OCI-LY3 (cell line): ENCODE results near the gene TUBA3C.

Experiments
- H2AFZ ChIP-seq: fragments of 200-600, 300-600 bp; shearing (Covaris generic); 2 replicates; pipeline ENCODE4 v1.6.0; 2014; ENCODE audit warnings: antibody characterized with exemption, low read depth, low read length
- H3K27ac ChIP-seq: fragments of 200-600, 300-600 bp; sonication (generic); 2 replicates; pipeline ENCODE4 v1.5.1; 2014; ENCODE audit warnings: mild to moderate bottlenecking, low read length, moderate library complexity, mixed read lengths
- H3K27me3 ChIP-seq: fragments of 200-600, 300-600 bp; sonication (generic); 2 replicates; pipeline ENCODE4 v1.6.1; 2014; ENCODE audit warnings: low read depth, low read length, mixed read lengths
- H3K36me3 ChIP-seq: fragments of 200-600, 300-600 bp; sonication (generic); replicated peaks from 2 replicates; pipeline ENCODE3; 2014; ENCODE audit warnings: low read depth, low read length, mixed read lengths
- H3K4me1 ChIP-seq: fragments of 300-600, 200-600 bp; sonication (generic); 2 replicates; pipeline ENCODE4 v1.6.1; 2014; ENCODE audit warnings: low read length, mixed read lengths
- H3K4me2 ChIP-seq: fragments of 200-600, 300-600 bp; sonication (generic); 2 replicates; pipeline ENCODE4 v1.6.1; 2014; ENCODE audit warnings: low read length, mixed read lengths
- H3K4me3 ChIP-seq: fragments of 300-600, 200-600 bp; sonication (generic); 2 replicates; pipeline ENCODE4 v1.5.1; 2014; ENCODE audit warnings: antibody characterized with exemption, mild to moderate bottlenecking, low read length, moderate library complexity
- H3K79me2 ChIP-seq: fragments of 300-600, 200-600 bp; shearing (Covaris generic); 2 replicates; pipeline ENCODE4 v1.6.1; 2014; ENCODE audit warnings: mild to moderate bottlenecking, low read length, mixed read lengths
- H3K9ac ChIP-seq: fragments of 300-600, 200-600 bp; shearing (Covaris generic); 2 replicates; pipeline ENCODE4 v1.6.0; 2014; ENCODE audit warnings: mild to moderate bottlenecking, low read length, moderate library complexity
- H3K9me3 ChIP-seq: fragments of 200-600, 300-600 bp; shearing (Covaris generic); 2 replicates; pipeline ENCODE4 v1.6.1; 2014; ENCODE audit warnings: low read length, mixed read lengths; ENCODE audit not compliant: insufficient read depth
- H4K20me1 ChIP-seq: fragments of 200-600, 300-600 bp; sonication (generic); 2 replicates; pipeline ENCODE4 v1.6.1; 2016; ENCODE audit warnings: low read length, mixed read lengths; ENCODE audit not compliant: insufficient read depth
- EZH2phosphoT487 ChIP-seq: fragments of 200-600 bp; shearing (Covaris generic); IDR thresholded peaks from 2 replicates; pipeline ENCODE4 v1.6.1; 2018; ENCODE audit warnings: antibody characterized with exemption, mixed run types, low read depth
- TF ChIP-seq, protein P1 (sequence below): fragments of 200-600, 300-600 bp; sonication (generic); IDR thresholded peaks from 2 replicates; pipeline ENCODE4 v1.5.1; 2014; ENCODE audit warnings: antibody characterized with exemption, low read length, low read depth

The TUBA3C gene

DNA sequence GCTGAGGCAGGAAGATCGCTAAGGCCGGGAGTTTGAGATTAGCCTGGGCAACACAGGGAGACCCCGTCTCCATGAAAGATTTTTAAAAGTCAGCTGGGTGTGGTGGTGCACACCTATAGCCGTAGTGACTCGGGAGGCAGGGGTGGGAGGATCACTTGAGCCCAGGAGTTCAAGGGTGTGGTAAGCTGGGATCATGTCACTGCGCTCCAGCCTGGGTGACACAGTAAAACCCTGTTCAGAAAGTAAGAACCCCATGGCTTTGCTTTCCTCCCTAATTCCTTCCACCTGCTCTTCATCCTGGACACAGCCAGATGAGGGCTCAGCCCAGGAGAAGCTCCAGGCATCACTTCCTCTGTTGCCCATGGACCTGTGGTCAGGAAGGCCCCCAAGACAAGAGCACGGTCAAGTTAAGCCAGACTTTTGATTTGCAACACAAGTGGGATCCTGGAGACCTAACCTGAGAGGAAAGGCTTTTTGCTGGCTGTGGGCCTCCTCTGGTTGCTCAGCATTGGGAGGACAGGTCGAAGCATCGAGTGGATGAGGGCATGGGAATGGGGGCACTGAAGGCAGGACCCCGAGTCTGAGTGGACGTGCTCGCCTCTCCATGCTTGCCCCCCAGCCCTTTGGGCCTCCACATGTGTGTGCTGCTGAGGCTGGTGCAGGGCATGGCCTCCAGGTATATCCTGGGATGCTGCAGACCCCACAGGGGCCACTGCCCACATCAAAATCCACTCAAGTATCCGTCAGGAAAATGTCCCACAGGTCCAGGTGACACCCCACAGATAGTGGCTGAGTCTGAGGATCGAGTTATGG lies 25.4 kb downstream of the TUBA3C start:
- H3K4me2 ChIP-seq: no peak overlapping the region
- H2AFZ ChIP-seq: no peak overlapping the region
- peaks cover 9% of the 10 kb centered on the region; the same call in 1 of the 2 replicates for H3K4me1 ChIP-seq
- H3K9ac ChIP-seq: no peak overlapping the region
- no peaks in the 10 kb centered on the region for H3K79me2 ChIP-seq
- H3K27ac ChIP-seq: no peak overlapping the region
- TF ChIP-seq, protein P1, sequence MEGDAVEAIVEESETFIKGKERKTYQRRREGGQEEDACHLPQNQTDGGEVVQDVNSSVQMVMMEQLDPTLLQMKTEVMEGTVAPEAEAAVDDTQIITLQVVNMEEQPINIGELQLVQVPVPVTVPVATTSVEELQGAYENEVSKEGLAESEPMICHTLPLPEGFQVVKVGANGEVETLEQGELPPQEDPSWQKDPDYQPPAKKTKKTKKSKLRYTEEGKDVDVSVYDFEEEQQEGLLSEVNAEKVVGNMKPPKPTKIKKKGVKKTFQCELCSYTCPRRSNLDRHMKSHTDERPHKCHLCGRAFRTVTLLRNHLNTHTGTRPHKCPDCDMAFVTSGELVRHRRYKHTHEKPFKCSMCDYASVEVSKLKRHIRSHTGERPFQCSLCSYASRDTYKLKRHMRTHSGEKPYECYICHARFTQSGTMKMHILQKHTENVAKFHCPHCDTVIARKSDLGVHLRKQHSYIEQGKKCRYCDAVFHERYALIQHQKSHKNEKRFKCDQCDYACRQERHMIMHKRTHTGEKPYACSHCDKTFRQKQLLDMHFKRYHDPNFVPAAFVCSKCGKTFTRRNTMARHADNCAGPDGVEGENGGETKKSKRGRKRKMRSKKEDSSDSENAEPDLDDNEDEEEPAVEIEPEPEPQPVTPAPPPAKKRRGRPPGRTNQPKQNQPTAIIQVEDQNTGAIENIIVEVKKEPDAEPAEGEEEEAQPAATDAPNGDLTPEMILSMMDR: no peak
- H4K20me1 ChIP-seq: no peaks in the 10 kb centered on the region
- H3K4me3 ChIP-seq: no peak overlapping the region
- H3K9me3 ChIP-seq: no peaks in the 10 kb centered on the region
- no peaks in the 10 kb centered on the region for H3K27me3 ChIP-seq
- no peaks in the 10 kb centered on the region for H3K36me3 ChIP-seq

DNA sequence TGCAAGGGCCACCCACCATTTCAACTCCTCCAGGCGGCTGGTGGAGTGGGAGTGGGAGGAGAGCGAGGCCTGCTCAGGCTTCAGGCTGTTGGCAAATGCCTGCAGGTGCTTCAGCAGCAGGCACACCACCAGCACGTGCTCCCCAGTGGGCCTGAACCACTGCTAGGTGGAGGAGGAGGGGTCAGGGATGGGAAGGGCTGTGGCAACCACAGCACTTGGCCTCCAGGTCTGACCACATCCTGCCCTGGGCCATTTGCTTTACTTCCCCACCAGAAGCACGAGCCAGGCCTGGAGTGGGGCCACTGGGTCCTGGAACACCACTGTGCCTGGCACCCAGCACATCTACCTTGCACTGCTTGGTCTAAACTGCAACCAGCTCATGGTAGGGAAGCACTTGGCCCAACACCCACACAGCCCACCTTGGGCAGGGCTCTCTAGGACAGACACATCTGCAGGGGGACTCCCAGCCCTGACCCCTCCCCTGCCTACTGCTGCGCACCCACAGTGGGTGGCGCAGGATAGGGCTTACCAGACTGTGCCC lies 26.2 kb downstream of the TUBA3C start:
- no peak for TF ChIP-seq EZH2phosphoT487
- TF ChIP-seq, protein P1: no peak
- H2AFZ ChIP-seq: no peak overlapping the region
- no peaks in the 10 kb centered on the region for H3K79me2 ChIP-seq
- H3K4me3 ChIP-seq: no peak overlapping the region
- H3K4me2 ChIP-seq: no peak overlapping the region
- H3K9me3 ChIP-seq: no peaks in the 10 kb centered on the region
- no peak overlapping the region for H3K9ac ChIP-seq
- no peaks in the 10 kb centered on the region for H4K20me1 ChIP-seq
- H3K36me3 ChIP-seq: no peaks in the 10 kb centered on the region
- no peak overlapping the region for H3K27ac ChIP-seq
- no peaks in the 10 kb centered on the region for H3K27me3 ChIP-seq
- H3K4me1 ChIP-seq: peaks cover 9% of the 10 kb centered on the region; the same call in 1 of the 2 replicates

DNA sequence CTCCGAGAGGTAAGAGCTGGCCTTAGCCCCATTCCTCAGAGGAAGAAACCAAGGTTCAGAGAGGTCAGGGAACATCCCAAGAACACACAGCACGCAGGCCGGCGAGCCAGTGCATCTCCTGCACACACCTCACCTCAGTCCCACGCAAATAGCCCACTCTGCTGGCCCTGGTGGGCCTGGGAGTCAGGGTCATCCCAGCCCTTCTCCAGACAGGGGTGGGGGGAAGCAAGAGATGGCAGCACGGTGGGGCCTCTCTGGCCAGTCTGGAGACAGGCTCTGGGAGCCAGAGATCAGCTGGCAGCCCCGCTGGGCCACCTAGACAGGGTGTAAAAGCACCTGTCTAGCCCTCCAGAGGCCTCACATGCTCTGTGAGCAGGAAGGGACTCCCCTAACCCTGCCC lies 26.8 kb downstream of the TUBA3C start:
- H4K20me1 ChIP-seq: no peaks in the 10 kb centered on the region
- peaks cover 9% of the 10 kb centered on the region; the same call in 1 of the 2 replicates for H3K4me1 ChIP-seq
- H3K27me3 ChIP-seq: no peaks in the 10 kb centered on the region
- no peak for TF ChIP-seq EZH2phosphoT487
- TF ChIP-seq, protein P1: no peak
- H2AFZ ChIP-seq: no peak overlapping the region
- H3K79me2 ChIP-seq: no peaks in the 10 kb centered on the region
- no peaks in the 10 kb centered on the region for H3K36me3 ChIP-seq
- H3K27ac ChIP-seq: no peak overlapping the region
- no peaks in the 10 kb centered on the region for H3K9me3 ChIP-seq
- H3K9ac ChIP-seq: no peak overlapping the region
- no peak overlapping the region for H3K4me3 ChIP-seq
- H3K4me2 ChIP-seq: no peak overlapping the region

DNA sequence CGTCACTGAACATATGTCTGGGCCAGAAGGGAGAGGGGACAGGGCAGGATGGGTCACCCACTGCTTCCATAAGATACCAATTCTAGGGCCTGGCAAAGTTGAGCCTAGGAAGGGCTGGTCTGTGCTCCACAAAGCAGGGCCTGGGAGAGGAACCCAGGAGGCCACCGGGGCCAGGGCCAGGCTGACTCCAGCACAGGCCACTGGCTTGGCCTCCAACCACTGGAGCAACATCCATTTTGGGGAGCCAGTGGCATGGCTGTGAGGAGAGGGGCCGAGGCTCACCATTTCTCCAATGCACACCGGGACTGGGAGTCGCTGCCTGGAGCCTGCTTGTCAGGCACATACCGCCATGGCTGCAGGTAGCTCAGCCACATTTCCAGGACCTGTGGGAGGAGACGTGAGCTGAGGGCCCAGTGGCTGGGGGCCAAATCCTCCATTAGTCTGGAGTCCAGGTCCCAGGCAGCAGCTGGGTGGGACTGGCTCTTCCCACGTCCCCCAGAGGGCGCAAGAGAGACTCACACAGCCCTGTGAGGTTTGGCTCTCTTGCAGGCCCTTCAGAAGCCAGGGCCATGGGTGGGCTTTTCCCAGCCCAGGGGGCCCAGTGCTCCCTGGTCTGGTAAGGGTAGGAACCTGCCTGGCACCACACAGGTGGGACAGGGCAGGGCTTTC lies 27.7 kb downstream of the TUBA3C start:
- no peak overlapping the region for H3K27ac ChIP-seq
- no peaks in the 10 kb centered on the region for H3K36me3 ChIP-seq
- H2AFZ ChIP-seq: 0 out of 2 replicates have a peak overlapping the region, but pooled peaks have one; percentile 4
- no peak overlapping the region for H3K4me3 ChIP-seq
- H4K20me1 ChIP-seq: no peaks in the 10 kb centered on the region
- no peak for TF ChIP-seq EZH2phosphoT487
- TF ChIP-seq, protein P1: peak; percentile 60
- peaks cover 2% of the 10 kb centered on the region; the same call in 1 of the 2 replicates for H3K9me3 ChIP-seq
- no peak overlapping the region for H3K4me2 ChIP-seq
- no peak overlapping the region for H3K9ac ChIP-seq
- peaks cover 9% of the 10 kb centered on the region; the same call in 1 of the 2 replicates for H3K4me1 ChIP-seq
- no peaks in the 10 kb centered on the region for H3K79me2 ChIP-seq
- H3K27me3 ChIP-seq: no peaks in the 10 kb centered on the region
